ENCODE measurements around the gene RBCK1.
"Not testable (repeated sequence)": the region's sequence is repeated elsewhere in the genome, so short reads cannot be mapped to it uniquely, and the experiment has no call there.

GRCh38 chr20:476561-477249 lies 68.6 kb downstream of the RBCK1 start:
- not testable (repeated sequence) for TF ChIP-seq POLR2AphosphoS5 (IDR thresholded peaks at IDR 0.05; ENCODE audit: insufficient read depth, low read depth, low read length); CTCF (IDR thresholded peaks at IDR 0.05; ENCODE audit: extremely low read depth in 1 of 2, insufficient read depth in 1 of 2, low read depth in 1 of 2, low read length in 2 of 2); MYC (IDR thresholded peaks at IDR 0.05; ENCODE audit: low read depth, low read length); POLR2A (IDR thresholded peaks at IDR 0.05; ENCODE audit: low read depth, low read length); EZH2 (IDR thresholded peaks at IDR 0.05; ENCODE audit: borderline replicate concordance, low read depth, low read length, severe bottlenecking)

Data from endothelial cell of umbilical vein (primary cell).